Measurements from ENCODE around the gene PPM1K.

DNA sequence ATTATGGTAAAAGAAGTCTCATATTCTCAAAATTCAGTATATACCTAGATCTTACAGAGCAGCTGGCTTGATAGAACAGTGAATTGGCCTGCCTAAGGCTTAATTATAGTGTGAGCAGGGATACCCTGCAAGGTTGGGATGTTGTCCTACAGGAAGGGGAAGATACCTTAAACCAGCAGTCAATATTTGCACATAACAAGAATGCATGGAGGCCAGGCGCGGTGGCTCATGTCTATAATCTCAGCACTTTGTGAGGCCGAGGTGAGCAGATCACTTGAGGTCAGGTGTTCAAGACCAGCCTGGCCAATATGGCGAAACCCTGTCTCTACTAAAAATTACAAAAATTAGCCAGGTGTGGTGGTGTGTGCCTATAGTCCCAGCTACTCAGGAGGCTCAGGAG is 67.2 kb downstream of the PPM1K start:
- TF ChIP-seq POLR2A (IDR thresholded peaks at IDR 0.05; ENCODE audit: low read depth, low read length) = no peak
- TF ChIP-seq TAF1 (IDR thresholded peaks at IDR 0.05; ENCODE audit: borderline replicate concordance, low read depth, low read length) = no peak
